Transverse colon (tissue), 4 donors: ENCODE measurements around the gene MCC. TPM values are rescaled to one million over a fixed set of nuclear protein-coding genes. Genes with fewer than 3 reads are reported as not detected.

ENCODE experiments used
- DNase-seq: peaks from one replicate; pipeline ENCODE4 v3.0.0-alpha.2; 2019
- H3K27ac ChIP-seq, 4 donors: fragments of 200-600 bp; sonication (generic); 2 replicates each; pipeline ENCODE4 v1.5.1; 2016 to 2018; ENCODE audit warnings: inconsistent platforms in 4 of 4
- H3K27me3 ChIP-seq: fragments of 200-600 bp; sonication (generic); 2 replicates; pipeline ENCODE4 v1.5.1; 2017; ENCODE audit warnings: inconsistent platforms
- H3K36me3 ChIP-seq, 4 donors: fragments of 200-600 bp; sonication (generic); 2 replicates each; pipeline ENCODE4 v1.5.1; 2017 to 2019; ENCODE audit warnings: inconsistent platforms in 4 of 4
- H3K4me1 ChIP-seq, 4 donors: fragments of 200-600 bp; sonication (generic); 2 replicates each; pipeline ENCODE4 v1.5.1; 2017 to 2020; ENCODE audit warnings: inconsistent platforms in 4 of 4
- H3K4me3 ChIP-seq, 4 donors: fragments of 200-600 bp; sonication (generic); 1 replicate in 1 of 4; 2 replicates in 3 of 4; pipeline versions ENCODE4 v1.5.1 to v1.6.1; 2017 to 2019; ENCODE audit warnings: inconsistent platforms in 4 of 4
- H3K9me3 ChIP-seq, 2 donors: fragments of 200-600 bp; sonication (generic); 2 replicates each; pipeline ENCODE4 v1.5.1; 2017 to 2019; ENCODE audit warnings: inconsistent platforms in 2 of 2
- EP300 ChIP-seq: sonication (generic); formaldehyde crosslinking; IDR thresholded peaks from one replicate; pipeline ENCODE4 v1.6.1; 2017; ENCODE audit warnings: antibody characterized with exemption, low read depth
- POLR2A ChIP-seq: fragments of 450-650 bp; IDR thresholded peaks from one replicate; pipeline ENCODE4 v1.6.1; 2016; ENCODE audit warnings: antibody characterized with exemption, mild to moderate bottlenecking, moderate library complexity
- POLR2AphosphoS5 ChIP-seq, 3 donors: sonication (generic); formaldehyde crosslinking; IDR thresholded peaks; one replicate each; pipeline ENCODE4 v1.6.1; 2016; ENCODE audit warnings: antibody characterized with exemption in 3 of 3
- WGBS, 2 donors: methylation state at CpG; one replicate each; pipeline ENCODE4 v1.1.5; 2018; ENCODE audit warnings: low coverage in 1 of 2; 5-methylcytosine and 5-hydroxymethylcytosine counted together
- in situ Hi-C, 4 donors: fragments of 200-750 bp; cut with MboI; loops; one replicate each; pipeline versions ENCODE4 v1.15.0 to v1.15.1; 2017; ENCODE audit warnings: low sequenced_read_pairs in 3 of 4, low pct_ligation_motif_present in 1 of 4, low pct_unique_long_range_greater_than_20kb in 1 of 4
- intact Hi-C: fragments of 100-400 bp; cut with DNase I; formaldehyde crosslinking; loops from one replicate; pipeline ENCODE4 v1.15.1; 2023; ENCODE audit warnings: low total_unique reads
- total RNA-seq, 4 donors: library from RNA; depleted of rRNA; stranded (reverse); fragments of >200 nt; gene quantifications; one replicate each; pipeline ENCODE4 v1.1.0, GENCODE V29; 2016
- TF ChIP-seq, protein P1 (sequence below), 5 experiments: fragments of 200-600 bp in 3 of 5; fragments of 450-650 bp in 2 of 5; sonication (generic) in 3 of 5; IDR thresholded peaks; 1 replicate in 2 of 5; 2 replicates in 3 of 5; pipeline ENCODE4 v1.5.1; 2016 to 2017; ENCODE audit warnings: antibody characterized with exemption in 5 of 5, inconsistent platforms in 3 of 5, mild to moderate bottlenecking in 2 of 5, moderate library complexity in 1 of 5

MCC gene
- total RNA-seq, 4 donors from 2014 or later: 2.6 to 28.4 (median 16.4) TPM

DNA sequence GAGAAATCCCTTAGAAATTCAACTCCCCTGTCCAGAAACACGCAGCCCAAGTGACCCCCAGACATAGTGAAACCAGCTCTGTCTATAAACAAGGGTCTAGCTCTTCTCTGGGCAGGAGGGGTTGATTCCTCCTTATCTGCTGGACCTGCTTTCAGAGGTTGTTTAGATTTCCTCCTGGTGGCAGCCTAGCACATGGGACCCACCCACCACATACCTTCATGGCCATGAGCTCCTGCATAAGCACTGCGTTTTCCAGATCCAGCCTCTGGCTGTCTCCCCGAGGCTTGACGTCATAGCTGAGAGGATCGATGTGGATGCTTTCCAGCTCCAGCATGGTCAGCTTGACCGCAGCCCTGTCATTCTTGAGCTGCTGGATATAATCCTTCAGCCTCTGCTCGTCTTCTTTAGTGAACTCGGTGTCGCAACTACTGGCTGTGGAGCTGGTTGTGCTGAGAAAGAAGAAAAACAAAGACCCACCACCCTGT, 434.7 kb downstream of the MCC start:
- intact Hi-C loops (no loop called here), in situ Hi-C loops (no loop called here)
- WGBS, 2 donors: 85 to 89% methylated on average over 3 to 9 of the region's 9 CpGs
- no peak overlapping the region for H3K27ac ChIP-seq
- peaks cover 0 to 5% (median 0%) of the 10 kb centered on the region in 4 donors for H3K4me1 ChIP-seq
- H3K9me3 ChIP-seq: no peaks in the 10 kb centered on the region
- H3K27me3 ChIP-seq: no peaks in the 10 kb centered on the region
- no peak for DNase-seq
- H3K36me3 ChIP-seq: no peaks in the 10 kb centered on the region
- TF ChIP-seq POLR2A: no peak
- TF ChIP-seq POLR2AphosphoS5 (IDR thresholded peaks at IDR 0.05): no peak
- TF ChIP-seq EP300: no peak
- TF ChIP-seq, protein P1, sequence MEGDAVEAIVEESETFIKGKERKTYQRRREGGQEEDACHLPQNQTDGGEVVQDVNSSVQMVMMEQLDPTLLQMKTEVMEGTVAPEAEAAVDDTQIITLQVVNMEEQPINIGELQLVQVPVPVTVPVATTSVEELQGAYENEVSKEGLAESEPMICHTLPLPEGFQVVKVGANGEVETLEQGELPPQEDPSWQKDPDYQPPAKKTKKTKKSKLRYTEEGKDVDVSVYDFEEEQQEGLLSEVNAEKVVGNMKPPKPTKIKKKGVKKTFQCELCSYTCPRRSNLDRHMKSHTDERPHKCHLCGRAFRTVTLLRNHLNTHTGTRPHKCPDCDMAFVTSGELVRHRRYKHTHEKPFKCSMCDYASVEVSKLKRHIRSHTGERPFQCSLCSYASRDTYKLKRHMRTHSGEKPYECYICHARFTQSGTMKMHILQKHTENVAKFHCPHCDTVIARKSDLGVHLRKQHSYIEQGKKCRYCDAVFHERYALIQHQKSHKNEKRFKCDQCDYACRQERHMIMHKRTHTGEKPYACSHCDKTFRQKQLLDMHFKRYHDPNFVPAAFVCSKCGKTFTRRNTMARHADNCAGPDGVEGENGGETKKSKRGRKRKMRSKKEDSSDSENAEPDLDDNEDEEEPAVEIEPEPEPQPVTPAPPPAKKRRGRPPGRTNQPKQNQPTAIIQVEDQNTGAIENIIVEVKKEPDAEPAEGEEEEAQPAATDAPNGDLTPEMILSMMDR (IDR thresholded peaks at IDR 0.05): no peak
- H3K4me3 ChIP-seq: no peak overlapping the region

DNA sequence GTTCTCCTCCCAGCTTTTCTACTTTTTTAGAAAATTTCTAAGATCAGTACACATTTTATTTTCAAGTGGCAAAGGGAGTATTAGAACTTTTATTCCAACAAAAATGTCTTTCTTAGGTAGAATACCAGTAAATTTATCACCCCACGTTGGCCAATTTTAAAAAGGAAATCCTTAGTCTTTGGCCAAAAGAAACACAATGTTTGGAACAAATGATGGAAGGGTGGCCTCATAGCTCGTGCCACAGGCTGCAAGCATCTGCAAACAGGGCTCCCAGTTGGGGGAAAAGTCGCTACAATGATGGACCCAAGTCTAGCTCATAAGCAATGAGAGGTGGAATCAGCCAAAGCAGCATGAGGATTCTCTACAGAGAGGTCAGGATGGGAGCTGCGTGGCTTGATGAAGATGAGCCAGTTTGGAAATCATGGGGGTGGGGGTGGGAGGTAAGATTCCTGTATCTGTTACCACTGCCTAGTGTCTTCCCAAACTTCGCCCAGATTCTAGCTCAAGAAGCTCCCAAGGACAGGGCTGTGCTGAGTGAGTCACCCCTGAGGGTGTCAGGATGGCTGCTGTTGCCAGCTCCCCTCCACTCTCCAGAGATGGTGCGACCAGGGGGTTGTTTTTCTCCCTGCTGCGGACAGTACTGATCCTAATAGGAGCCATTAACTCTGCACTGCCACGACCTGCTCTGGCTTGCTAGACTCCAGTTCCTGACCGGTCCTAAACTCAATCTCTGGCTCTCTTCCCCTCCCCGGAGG, 436.0 kb downstream of the MCC start:
- DNase-seq: no peak
- Histone ChIP-seq H3K27ac (no peak overlapping the region), H3K36me3 (no peaks in the 10 kb centered on the region), H3K4me3 (no peak overlapping the region), H3K4me1 (peaks cover 0 to 5% (median 0%) of the 10 kb centered on the region in 4 donors), H3K9me3 (no peaks in the 10 kb centered on the region), H3K27me3 (no peaks in the 10 kb centered on the region)
- TF ChIP-seq POLR2A (no peak), POLR2AphosphoS5 (IDR thresholded peaks at IDR 0.05) (no peak), EP300 (no peak)
- TF ChIP-seq, protein P1 (IDR thresholded peaks at IDR 0.05): no peak
- intact Hi-C loops: no loop called here
- WGBS, 2 donors: 86 to 89% methylated on average over 4 to 10 of the region's 10 CpGs
- in situ Hi-C loops: no loop called here

DNA sequence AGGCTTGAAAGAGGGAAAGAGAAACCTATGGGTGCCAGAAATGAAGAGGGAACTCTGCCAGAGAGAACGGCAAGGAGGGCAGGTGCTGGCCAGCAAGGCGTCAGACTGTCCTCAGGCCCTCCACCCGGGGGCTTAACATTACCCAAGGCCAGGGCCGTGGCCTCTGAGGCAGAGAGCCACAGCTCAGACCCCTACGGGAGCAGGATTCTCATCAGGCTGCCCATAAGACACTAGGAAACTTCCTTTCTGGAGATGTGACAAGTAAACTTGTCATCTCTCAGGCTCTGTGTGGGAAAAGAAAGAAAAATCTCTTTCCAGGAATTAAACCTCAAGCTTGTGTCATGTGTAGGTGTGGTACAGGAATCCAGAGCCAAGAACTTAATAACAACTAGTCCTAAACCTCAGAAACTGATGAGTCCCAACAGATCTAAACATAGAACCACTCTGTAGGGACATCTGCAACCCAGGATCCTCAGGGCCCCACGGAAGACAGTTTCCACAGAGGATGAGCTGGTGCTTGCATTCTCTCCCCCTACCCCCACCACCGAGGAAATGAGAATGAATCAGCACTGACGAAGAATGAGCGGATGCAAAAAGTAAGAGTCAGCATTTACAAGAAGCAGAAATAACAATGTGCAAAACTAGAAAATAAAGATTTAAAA, 437.4 kb downstream of the MCC start:
- Histone ChIP-seq H3K9me3 (no peaks in the 10 kb centered on the region), H3K4me3 (no peak overlapping the region), H3K36me3 (no peaks in the 10 kb centered on the region), H3K27ac (peak overlapping the region in 1 of 4 donors; percentile 25), H3K4me1 (peaks cover 0 to 5% (median 0%) of the 10 kb centered on the region in 4 donors), H3K27me3 (no peaks in the 10 kb centered on the region)
- intact Hi-C loops (no loop called here), in situ Hi-C loops (no loop called here)
- DNase-seq: no peak
- TF ChIP-seq POLR2A (no peak), EP300 (no peak), POLR2AphosphoS5 (IDR thresholded peaks at IDR 0.05) (no peak)
- TF ChIP-seq, protein P1 (IDR thresholded peaks at IDR 0.05): no peak
- WGBS, 2 donors: 59 to 68% methylated on average over 4 to 9 of the region's 9 CpGs

DNA sequence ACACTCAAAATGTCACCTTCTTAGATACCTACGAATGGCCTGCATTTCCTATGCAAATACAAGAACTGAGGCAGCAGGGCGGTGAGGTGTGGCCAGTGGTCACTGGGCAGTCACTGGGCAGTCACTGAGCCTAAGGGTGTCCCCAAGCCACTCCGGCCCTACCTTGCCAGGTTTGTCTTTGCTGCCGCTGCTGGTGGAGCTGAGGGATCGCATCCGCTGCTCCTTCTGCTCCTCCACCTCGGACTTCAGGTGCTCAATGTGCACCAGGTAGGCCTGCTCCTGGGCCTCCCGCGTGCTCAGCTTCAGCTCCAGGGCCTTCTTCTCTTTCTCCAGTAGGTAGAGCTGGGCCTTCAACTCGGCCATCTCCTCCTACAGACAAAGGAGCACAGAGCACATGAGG, 439.3 kb downstream of the MCC start:
- Histone ChIP-seq H3K36me3 (no peaks in the 10 kb centered on the region), H3K27me3 (no peaks in the 10 kb centered on the region), H3K27ac (no peak overlapping the region), H3K4me3 (no peak overlapping the region), H3K9me3 (no peaks in the 10 kb centered on the region), H3K4me1 (peaks cover 0 to 5% (median 0%) of the 10 kb centered on the region in 4 donors)
- in situ Hi-C loops: no loop called here
- intact Hi-C loops: no loop called here
- 95% methylated on average over 10 of the region's 10 CpGs; no CpG with 5 or more reads in 1 of the 2 donors for WGBS, 2 donors
- DNase-seq: no peak
- TF ChIP-seq POLR2AphosphoS5 (IDR thresholded peaks at IDR 0.05) (no peak), EP300 (no peak), POLR2A (no peak)
- TF ChIP-seq, protein P1 (IDR thresholded peaks at IDR 0.05): no peak
